Muscle of back (tissue), 11 donors: ENCODE data around the gene ZNF488. TPM values are rescaled to one million over a fixed set of nuclear protein-coding genes. Genes with fewer than 3 reads are reported as not detected.
"Not testable (repeated sequence)": the region's sequence is repeated elsewhere in the genome, so short reads cannot be mapped to it uniquely, and the experiment has no call there.

ENCODE experiments used
- DNase-seq, 3 donors: peaks; one replicate each; pipeline versions ENCODE4 v3.0.0 to v3.0.0-alpha.2; 2013
- polyA plus RNA-seq, 10 donors: library from polyadenylated mRNA; unstranded; fragments of 120-200 nt; gene quantifications; one replicate each; pipeline ENCODE4 v1.2.1, GENCODE V29; 2013; ENCODE audit not compliant: insufficient read length in 10 of 10

ZNF488 gene
- polyA plus RNA-seq, 10 donors: 3.1 to 4.5 (median 3.7) TPM

DNA sequence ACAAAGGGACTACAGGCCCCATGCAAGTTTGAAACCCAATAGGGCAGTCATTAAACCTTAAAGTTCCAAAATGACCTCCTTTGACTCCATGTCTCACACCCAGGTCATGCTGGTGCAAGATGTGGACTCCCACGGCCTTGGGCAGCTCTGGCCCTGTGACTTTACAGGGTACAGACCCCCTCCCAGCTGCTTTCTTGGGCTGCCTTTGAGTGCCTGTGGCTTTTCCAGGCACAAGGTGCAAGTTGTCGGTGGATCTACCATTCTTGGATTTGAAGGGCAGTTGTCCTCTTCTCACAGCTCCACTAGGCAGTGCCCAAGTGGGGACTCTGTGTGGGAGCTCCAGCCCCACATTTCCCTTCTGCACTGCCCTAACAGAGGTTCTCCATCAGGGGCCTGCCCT, 2.0 kb upstream of the ZNF488 start:
- not testable (repeated sequence) for DNase-seq

DNA sequence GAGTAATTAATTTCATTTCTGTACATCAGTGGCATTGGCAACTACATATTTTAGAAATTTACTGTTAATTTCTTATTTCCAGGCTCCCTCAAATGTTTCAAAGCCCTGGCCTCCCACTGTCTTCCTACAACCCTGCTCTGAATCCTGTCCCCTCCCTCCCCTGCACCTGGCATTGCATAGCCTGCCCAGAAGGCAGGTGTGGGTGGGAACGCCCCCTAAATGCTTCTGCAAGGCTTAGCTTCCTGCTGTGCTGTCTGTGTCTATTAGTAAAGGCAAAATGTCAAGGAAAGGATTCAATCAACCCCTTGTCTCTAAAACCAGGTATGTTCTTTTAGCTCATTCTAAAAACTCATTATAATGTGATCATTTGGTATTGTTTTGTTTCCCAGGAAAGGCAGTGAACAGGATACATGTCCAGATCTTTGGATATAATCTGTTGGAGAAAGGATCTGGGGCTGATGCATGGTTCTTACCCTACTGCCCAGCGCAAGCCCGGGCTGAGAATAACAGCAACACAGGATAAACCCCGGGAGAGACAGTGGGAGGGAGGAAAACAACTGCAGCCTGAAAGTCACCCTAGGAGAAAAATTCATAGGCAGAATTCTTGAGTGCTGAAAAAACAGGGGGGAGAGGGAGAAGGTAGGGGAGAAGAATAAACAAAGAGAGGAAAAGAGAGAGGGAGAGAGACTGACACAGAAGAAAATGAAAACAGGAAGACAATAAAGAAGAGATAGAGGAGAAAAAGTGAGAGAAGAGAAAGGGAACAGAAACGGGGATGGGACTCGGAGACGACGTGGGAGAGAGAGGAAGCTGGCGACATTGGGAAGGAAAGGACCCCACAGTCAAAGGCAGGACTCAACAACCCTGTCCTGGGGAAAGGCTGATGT, 589 bp downstream of the ZNF488 start:
- DNase-seq: no peak

DNA sequence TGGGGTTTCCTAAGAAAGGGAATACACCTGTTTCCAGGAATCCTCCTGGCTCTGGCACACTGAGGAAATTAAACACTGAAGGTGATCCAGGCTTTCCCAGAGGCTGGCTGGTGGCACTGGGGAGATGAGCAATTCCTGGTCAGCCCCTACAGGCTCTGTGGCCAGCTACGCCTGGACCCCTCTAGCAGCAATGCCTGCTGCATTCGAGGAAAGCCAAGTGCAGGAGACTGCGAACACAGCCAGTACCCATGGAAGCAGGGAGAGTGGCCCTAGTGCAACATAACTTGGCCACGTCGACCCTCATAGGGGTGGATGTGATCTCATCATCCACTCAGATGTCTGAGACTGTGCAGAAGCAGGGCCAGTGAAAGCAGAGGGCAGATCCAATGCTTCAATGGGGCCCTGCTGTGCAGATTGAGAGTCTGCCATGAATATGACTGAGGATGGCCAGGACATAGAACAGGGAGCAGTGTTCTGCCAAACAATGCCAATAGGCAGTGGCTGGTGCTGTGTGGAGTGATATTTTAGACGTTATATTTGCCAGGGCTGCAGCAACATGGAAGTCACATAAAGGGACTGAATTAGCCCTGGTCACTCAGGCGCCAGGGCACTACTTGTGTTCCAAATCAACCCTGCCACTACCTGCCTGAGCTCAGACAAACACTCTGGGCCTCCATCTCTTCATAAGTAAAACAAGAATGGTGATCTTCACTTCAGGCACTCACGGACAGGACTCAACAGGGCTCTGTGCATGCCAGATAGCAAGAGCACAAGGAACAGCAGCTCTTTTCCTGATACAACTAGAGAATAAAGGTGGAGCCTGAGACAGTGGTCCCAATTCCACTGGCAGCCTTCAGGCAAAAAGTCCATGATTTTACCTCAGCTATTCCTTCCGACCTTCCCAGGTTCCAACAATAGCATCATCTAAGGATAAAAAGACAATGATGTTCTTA, 2.4 kb downstream of the ZNF488 start:
- DNase-seq: no peak

DNA sequence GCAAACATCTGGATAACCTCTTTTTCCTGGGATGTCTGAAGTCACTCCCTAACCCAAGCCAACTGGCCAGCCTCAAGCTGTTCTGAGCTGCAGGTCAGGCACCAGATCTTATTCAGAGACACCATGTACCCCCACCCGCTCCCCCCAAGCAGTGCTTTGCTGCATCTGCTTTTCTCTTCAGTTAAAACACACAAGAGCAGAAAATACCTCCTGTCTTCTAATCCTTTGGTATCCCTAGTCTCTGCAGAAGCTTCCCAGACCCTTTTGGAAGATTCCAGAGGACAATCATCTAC, 3.0 kb downstream of the ZNF488 start:
- peak in 1 of 3 donors; percentile 46 for DNase-seq

DNA sequence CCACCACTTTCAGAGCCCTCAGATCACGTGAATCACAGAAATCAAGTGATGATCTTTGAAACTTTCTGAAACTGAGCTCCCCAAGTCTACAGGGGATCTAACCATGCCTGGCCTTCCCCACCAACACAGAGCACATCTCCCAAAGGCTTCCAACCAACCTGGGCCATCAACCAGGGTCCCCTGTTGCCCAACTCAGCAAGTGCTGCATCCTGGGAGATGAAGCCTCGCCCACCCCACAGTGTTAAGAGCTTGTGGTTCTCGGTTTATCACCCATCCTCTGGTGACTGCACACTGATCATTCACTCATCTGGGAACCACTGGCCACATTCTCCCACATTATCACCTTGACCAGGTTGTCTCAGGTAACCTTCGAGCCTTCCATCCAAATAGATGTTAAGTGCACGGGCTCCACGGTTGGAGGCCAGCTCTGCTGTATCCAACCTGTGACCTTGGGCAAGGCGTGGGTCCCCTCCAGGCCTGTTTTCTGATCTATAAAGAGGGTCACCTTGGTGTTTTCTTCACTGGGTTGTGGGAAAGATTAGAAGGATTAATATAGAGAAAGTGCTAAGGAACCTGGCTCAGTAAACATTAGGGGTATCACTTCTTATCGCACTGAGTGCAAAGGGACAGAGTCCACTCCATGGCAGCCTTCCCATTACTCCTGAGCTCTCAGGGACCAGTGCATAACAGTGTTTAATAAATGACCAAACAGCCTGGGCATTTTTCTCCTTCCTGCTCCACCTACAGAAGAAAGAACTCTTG, 3.6 kb downstream of the ZNF488 start:
- no peak for DNase-seq

DNA sequence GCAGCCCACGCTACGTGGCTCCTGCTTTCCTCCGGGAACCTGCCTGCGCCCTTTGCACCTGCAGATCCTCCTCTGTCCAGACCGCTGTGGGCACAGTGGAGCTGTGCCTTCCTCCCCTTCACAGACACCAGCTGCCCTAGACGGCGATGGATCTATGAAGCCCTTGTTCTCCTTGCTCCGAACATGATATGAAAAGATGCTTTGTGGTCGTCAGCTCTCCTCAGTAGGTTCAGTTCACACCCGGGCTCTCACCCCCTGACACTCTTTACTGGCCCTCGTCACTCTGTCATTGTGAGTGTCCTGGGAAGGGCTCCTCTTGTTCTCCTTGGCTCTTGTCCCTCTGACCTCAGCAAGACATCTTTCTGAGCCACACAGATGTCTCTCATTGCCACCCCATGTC, 4.2 kb downstream of the ZNF488 start:
- no peak for DNase-seq

DNA sequence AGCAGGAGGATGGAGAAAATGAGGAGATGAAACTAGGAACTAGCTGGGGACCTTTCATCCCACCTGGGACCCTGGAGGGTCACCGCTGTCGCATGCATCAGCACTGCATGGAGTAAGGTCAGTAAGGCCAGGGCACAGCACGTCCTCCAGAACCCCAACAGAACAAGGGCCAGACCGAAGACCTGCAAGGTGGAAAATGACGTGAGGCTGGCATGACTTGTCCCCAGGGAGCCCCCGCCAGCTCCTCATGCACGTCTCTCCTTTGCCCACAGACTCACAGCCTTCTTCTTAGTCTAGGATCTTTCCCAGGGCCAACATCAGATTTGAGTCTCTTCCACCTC, 4.7 kb downstream of the ZNF488 start:
- DNase-seq: no peak

DNA sequence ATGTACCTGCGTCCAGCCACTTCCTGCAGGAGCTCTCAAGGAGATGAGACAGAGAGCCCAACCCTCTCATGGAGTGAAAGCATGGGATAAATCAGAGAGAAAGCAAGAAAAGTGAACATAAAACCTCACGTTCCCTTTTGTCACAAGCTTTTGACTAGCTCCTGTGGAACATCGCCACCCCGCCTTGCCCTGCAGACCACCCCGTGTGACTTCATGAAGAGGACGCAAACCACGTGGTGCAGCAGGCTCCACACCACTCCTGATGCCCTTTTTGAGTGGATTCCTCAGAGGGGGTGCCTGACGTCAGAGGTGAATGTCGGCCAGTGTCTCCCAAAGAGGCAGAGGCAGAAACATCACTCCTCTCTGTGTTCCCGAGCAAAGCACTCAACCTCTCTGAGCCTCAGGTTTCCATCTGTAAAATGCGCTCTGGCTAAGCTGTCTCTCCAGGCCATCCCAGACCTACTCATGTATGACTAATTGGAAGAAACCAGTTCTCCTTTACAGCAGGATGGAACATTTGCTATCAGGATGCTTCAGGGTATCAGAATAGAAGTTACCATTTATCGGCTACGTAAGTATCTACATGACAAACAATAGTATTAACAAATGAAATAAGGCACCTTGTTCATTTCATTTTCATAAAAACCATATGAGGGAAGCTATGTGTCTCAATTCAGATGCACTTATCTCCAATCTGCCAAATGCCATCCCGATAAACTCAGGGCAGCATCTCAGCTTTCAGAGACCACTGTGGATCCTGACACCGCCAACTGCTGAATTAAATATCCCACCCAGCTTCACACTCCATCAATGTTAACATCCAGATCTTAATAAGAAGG, 5.3 kb downstream of the ZNF488 start:
- no peak for DNase-seq

DNA sequence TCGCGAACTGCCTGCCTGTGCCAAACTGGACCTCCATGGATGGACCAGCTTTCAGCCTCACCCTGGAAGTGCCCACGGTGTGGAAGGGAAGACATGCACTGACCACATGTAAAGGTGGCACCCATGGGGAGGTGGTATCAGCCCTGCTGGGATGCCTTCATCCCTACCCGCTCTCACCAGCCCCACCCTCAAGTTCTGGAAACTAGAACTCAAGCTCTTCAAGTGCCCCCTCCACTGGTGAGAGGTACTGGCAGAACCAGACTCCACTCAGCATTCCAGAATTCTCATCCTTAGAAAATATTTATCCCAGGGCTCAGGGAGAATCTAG, 5.9 kb downstream of the ZNF488 start:
- DNase-seq: no peak

DNA sequence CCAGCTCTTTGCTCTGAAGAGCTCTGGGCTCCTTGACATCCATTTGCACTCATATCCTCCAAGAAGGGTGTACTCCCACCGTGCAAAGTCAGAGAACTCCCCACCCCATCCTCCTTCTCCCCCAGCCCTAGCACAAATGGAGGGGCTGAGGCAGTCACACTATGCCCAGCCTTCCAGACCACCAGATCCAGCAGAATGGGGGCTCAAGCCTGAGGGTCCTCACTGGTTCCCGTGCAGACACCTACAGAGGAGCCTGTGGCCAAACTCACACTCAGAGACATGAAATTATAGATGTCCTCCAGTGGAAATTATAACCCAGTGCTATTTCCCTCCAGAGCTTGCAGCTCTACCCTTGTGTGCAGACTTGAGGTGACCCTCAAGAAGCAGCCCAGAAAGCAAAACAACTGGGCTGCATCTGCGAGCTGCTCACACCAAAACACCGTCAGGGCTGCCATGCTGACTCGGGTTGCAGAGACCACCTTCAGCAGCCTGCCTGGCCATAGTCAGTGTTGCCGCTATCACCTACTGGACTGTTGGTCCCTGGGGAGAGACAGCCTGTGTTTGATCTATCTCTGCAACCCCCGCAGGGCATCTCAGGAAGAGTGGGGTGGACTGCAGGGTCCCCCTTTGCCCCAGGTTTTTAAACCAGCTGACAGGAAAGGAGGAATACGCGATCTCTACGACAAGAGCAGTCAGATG, 7.4 kb downstream of the ZNF488 start:
- no peak for DNase-seq

DNA sequence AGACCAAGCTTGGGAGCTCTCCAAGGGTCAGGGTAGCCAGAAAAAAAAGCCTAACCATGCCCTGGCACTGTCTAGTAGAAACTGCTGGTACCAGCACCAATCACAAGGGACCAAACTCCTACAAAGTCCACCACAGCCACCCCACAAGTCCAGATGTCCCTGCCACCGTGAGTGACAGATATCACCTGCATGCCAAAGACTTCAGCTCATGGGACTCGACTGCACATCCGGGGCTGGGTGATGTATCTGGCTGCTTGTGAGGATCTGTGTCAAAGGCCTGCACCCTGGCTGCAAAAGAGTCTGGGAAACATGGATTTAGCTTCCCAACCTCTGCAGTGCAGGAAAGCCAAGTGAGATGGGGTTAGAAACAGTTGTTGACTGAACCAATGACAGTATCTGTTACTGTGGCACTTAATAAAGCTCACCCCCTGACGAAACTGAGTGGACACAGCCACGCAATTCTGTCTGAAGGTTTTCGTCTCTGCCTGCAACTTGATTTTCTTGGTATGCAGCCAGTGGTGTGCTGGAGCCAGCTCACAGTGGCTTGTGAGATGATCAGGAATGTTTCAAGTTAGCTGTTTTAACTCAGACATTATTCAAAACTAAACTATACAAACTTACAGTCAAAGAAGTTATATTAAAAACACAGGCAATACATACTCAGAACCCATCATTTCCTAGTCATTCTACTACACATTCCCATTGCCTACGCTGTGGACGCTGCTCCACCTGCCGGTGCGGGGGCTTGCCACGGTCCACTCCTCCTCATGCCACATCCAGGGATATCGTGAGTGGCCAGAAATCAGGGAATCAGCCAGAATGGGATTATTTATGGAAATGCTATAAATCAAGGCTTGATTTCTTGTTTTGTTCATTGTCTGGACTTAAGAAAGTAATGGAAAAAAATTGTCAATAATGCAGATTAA, 9.2 kb downstream of the ZNF488 start:
- DNase-seq: peak in 1 of 3 donors; percentile 68

DNA sequence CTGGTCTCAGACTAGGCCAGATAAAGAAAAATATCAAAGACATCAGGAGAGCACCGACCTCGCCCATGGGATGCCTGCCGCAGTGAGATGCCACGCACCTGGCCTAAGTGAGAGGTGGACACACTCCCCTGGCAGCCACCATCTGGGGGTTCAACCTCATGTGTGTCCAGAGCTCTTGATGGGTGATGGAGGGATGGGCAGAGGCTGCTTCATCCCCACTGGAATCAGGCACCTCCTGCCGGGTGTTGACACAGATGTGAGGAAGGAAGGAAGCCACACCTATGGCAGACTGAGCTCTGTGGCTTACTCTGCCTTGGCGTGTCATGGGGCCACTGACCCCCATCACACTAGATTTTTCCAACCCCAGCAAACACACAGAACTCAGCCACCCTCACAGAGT, 11.4 kb downstream of the ZNF488 start:
- DNase-seq: no peak

DNA sequence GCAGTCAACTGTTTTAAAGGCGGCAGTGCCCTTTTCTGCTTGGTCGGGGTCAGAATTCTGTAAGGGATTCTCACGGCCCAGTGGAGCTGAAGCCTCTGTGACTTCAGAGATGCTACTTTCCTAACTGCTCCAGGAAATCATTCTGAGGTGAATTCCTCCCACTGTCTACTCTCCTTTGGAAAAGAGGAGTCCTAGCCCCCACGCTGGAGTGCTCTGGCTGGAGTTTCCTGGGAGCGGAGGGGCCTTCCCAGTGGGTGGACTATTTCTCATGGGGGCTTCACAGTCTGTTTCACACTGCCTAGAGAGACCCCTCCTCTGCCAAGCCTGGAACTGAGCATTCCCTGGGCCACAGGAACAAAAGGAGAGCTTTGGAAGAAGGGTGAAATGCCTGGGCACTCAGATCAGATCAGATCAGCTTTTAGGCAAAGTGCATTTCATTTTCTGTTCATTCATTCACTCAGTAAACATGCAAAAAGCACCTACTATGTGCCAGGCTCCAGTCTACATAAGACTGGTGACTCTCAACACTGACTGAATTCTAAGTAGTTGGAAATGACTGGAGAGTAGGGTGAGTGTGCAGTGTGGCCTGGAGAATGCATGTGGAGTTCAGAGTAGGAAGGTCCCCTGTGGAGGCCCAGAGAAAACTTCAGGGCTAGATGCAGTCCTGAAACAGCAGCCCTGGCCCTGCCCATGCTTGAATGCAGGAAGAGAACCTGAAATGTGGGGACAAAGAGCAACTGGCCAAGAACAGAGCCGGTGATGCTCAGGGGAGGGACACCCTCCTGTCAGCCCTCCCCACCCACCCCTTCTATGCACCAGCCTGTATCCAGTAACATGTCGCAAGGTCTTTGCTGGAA, 12.2 kb downstream of the ZNF488 start:
- DNase-seq: no peak

DNA sequence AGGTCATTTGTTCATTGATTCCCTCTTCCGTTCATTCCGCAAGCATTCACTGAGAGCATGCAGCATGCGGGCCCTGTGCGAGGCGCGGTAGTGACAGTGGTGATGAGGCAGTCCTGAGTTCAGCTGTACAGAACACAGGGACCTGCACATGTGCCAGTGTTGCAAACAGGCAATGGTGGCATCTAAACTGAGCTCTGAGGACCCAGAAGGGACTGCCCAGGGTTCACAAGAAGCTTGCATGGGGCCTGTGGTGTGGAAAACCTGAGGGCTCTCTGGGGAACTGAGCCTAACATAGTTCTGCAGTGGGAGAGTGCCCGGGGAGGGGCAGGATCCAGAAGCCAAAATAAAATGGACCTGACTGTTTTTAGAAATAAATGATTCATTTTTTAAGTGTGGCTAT, 13.2 kb downstream of the ZNF488 start:
- no peak for DNase-seq

DNA sequence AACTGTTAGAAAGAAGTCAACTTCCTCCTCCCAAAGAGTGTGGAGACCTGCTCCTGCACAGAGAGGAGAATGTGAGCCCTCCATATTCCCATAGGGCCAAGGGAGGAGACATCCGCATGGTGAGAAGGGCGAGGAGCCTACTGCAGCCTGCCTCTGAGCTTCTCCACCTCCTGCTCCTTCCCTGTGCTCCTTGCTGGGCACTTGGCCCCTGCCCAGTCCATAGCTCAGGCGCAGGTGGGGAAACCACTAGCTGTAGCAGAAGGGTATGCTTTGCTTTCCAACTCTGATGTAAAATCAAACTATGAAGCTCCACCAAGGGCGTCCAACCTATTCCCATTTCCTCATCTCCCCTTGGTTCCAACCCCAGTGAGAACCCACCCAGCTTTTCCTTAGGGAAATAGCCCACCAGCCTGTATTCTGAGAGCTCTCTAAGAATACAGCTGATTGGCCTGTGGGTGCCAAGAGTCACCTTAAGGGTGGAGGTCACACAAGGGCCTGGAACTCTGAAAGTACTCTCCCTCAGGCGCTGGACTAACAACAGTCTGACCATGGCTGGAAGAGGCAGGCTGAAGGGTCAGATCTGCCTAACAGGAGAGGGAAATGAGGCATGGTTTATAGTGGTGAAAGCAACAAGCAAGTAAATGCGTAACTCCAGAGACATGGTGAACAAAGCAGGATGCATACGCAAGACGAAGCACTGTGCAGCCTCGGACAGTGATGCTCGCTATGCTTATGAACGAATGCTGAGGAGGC, 13.9 kb downstream of the ZNF488 start:
- DNase-seq: no peak

DNA sequence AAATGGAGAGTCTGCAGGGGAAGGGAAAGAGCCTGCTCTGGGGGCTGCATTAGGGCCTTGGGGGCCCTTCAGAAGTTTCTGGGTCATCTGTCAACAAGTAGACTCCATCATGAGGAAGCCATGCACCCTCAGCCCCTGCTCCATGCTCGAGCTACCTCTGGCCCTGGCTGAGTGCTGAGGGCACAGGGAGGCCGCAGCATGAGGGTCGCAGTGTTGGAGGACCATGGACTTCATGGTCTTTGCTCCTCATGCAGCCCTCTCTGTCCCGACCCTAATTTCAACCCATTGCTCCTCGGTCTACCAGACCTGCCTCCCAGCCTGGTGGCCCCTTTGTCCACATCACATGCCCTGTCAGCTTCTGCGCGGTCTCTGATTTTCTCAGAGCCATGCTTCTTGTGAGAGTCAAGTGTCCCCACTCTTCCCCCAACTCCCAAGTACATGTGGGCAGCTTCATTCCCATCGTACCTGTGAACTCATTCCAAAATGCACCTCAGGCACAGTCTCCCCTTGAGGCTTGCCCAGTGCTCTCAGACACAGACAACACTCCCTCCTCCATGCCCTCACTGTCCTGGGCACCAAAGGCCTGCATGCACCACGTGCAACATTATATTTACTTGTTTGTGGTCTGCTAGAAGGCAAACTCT, 14.7 kb downstream of the ZNF488 start:
- no peak for DNase-seq

DNA sequence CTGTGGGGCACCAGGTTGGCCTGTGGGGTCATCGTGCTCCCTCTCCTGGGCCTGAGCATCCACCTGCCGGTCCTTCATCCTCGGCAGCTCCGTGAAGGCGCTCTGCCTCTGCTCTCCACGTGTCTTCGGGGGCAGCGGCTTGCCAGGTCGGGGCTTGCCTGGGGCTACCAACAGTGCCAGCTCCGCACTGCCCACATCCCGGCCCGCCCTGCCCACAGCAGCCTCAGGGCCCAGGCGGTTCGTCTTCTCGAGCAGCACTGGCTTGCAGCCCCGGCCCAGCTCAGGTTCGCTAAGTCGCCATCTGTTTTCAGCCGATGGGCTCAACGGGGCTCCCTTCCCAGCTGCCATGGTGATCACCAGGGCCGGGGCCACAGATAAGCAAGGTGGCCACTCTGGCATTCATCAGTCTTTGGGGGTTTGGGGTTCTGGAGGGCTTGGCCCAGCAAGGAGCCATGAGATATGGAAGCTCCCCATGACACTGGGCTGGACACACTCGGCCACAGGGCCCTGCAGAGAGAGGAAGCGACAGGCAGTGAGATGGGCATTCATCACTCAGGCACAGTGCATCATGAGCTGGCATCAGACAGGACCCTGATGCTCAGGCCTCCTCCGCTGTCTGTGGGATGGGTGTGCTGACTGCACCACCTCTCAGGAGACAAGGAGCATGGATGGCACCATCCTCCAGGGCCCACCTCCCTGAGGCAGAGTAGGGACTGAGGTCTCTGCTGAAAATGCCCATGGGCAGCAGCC, 15.5 kb downstream of the ZNF488 start:
- no peak for DNase-seq
